GM12874 (cell line): ENCODE measurements around the gene SLC22A2.

Source experiments
- CTCF ChIP-seq: IDR thresholded peaks from 2 replicates; pipeline ENCODE4 v1.5.1; 2011; ENCODE audit warnings: low read depth, mild to moderate bottlenecking, control low read depth, low read length, moderate library complexity; ENCODE audit not compliant: insufficient read depth

SLC22A2 gene

GRCh38 chr6:160226118-160226591 is 32.5 kb downstream of the SLC22A2 start:
- no peak for TF ChIP-seq CTCF

GRCh38 chr6:160224639-160225237 is 33.9 kb downstream of the SLC22A2 start:
- no peak for TF ChIP-seq CTCF

- no peak for TF ChIP-seq CTCF
Measured at GRCh38 chr6:160222491-160222890, 36.1 kb downstream of the SLC22A2 start.

- TF ChIP-seq CTCF = no peak
Measured at GRCh38 chr6:160221918-160222317, 36.7 kb downstream of the SLC22A2 start.

- TF ChIP-seq CTCF = no peak
Measured at GRCh38 chr6:160221423-160221822, 37.2 kb downstream of the SLC22A2 start.

GRCh38 chr6:160218810-160219209 is 39.8 kb downstream of the SLC22A2 start:
- TF ChIP-seq CTCF = no peak

GRCh38 chr6:160217863-160218262 is 40.8 kb downstream of the SLC22A2 start:
- TF ChIP-seq CTCF = no peak
